ENCODE results near the gene ENAH. TPM values are rescaled to one million over a fixed set of nuclear protein-coding genes. Genes with fewer than 3 reads are reported as not detected.
A peak's percentile ranks its signal among the peaks of the same experiment; 100 is the strongest.
"Not testable (repeated sequence)": the region's sequence is repeated elsewhere in the genome, so short reads cannot be mapped to it uniquely, and the experiment has no call there.

ENAH gene
- total RNA-seq, 1 experiment from 2014 or later = 100 TPM

GRCh38 chr1:225511828-225512381 lies 141.0 kb downstream of the ENAH start:
- ChIA-PET POLR2A (no interaction called here), RAD21 (ENCODE audit: low non-redundant PET in 1 of 2, low total read pairs in 2 of 2, uncharacterized antibody in 2 of 2, unreplicated experiment in 2 of 2) (no interaction called here), CTCF (no interaction called here)
- Histone ChIP-seq H3K36me3 (ENCODE audit: control insufficient read depth in 1 of 2, insufficient read depth in 2 of 2, low read length in 2 of 2) (peaks cover 0 to 3% of the 10 kb centered on the region in 2 experiments; a peak in 1 of 4 replicates), H3K27me3 (ENCODE audit: insufficient read depth, low read length) (no peaks in the 10 kb centered on the region), H4K20me1 (ENCODE audit: insufficient read depth) (no peaks in the 10 kb centered on the region), H3K4me2 (ENCODE audit: low read length) (no peak overlapping the region), H3K9ac (ENCODE audit: low read length) (no peak overlapping the region), H3K79me2 (ENCODE audit: insufficient read depth, low read length) (no peaks in the 10 kb centered on the region), H3K9me2 (ENCODE audit: insufficient read depth) (no peaks in the 10 kb centered on the region), H3K4me1 (ENCODE audit: control insufficient read depth in 1 of 2, insufficient read depth in 2 of 2, low read length in 2 of 2) (peaks cover 28 to 37% of the 10 kb centered on the region in 2 experiments), H3K4me3 (replicated peaks in 1 of 2; ENCODE audit: low read depth in 1 of 2, low read length in 2 of 2) (no peak overlapping the region), H3K9me3 (ENCODE audit: control insufficient read depth in 1 of 2, insufficient read depth in 1 of 2, low read depth in 1 of 2, low read length in 2 of 2) (no peaks in the 10 kb centered on the region), H2AFZ (ENCODE audit: low read depth, low read length, poor library complexity, severe bottlenecking) (no peak overlapping the region), H3K27ac (ENCODE audit: low read depth, low read length) (no peak overlapping the region)
- intact Hi-C loops (cut with micrococcal nuclease) = no loop called here
- ATAC-seq (no peak), DNase-seq (ENCODE audit: low read depth, low spot score) (no peak)
- no TSS peak for BruUV-seq (replicated peaks)
- TF ChIP-seq YY1 (IDR thresholded peaks at IDR 0.05; ENCODE audit: extremely low read depth, insufficient replicate concordance, low read depth, low read length) = no peak

GRCh38 chr1:225510740-225511139 lies 142.2 kb downstream of the ENAH start:
- H3K9ac ChIP-seq (ENCODE audit: low read length); H3K27ac ChIP-seq (ENCODE audit: low read depth, low read length); BruUV-seq (replicated peaks); POLR2A ChIA-PET; ATAC-seq; intact Hi-C loops (cut with micrococcal nuclease); H3K36me3 ChIP-seq (ENCODE audit: control insufficient read depth in 1 of 2, insufficient read depth in 2 of 2, low read length in 2 of 2); H3K9me2 ChIP-seq (ENCODE audit: insufficient read depth); RAD21 ChIA-PET (ENCODE audit: low non-redundant PET in 1 of 2, low total read pairs in 2 of 2, uncharacterized antibody in 2 of 2, unreplicated experiment in 2 of 2); H3K79me2 ChIP-seq (ENCODE audit: insufficient read depth, low read length); H4K20me1 ChIP-seq (ENCODE audit: insufficient read depth); H3K9me3 ChIP-seq (ENCODE audit: control insufficient read depth in 1 of 2, insufficient read depth in 1 of 2, low read depth in 1 of 2, low read length in 2 of 2); H3K4me3 ChIP-seq (replicated peaks in 1 of 2; ENCODE audit: low read depth in 1 of 2, low read length in 2 of 2); CTCF ChIA-PET; DNase-seq (ENCODE audit: low read depth, low spot score); H3K27me3 ChIP-seq (ENCODE audit: insufficient read depth, low read length); H2AFZ ChIP-seq (ENCODE audit: low read depth, low read length, poor library complexity, severe bottlenecking): not testable (repeated sequence)
- peak overlapping the region; percentile 55 for H3K4me2 ChIP-seq (ENCODE audit: low read length)
- H3K4me1 ChIP-seq (ENCODE audit: control insufficient read depth in 1 of 2, insufficient read depth in 2 of 2, low read length in 2 of 2) = peaks cover 28 to 37% of the 10 kb centered on the region in 2 experiments

- Histone ChIP-seq H3K9me3 (ENCODE audit: control insufficient read depth in 1 of 2, insufficient read depth in 1 of 2, low read depth in 1 of 2, low read length in 2 of 2) (no peaks in the 10 kb centered on the region), H3K9me2 (ENCODE audit: insufficient read depth) (no peaks in the 10 kb centered on the region), H3K9ac (ENCODE audit: low read length) (no peak overlapping the region), H2AFZ (ENCODE audit: low read depth, low read length, poor library complexity, severe bottlenecking) (no peak overlapping the region), H3K27me3 (ENCODE audit: insufficient read depth, low read length) (no peaks in the 10 kb centered on the region), H3K4me2 (ENCODE audit: low read length) (peak overlapping the region; percentile 55), H3K4me1 (ENCODE audit: control insufficient read depth in 1 of 2, insufficient read depth in 2 of 2, low read length in 2 of 2) (peaks cover 28 to 37% of the 10 kb centered on the region in 2 experiments), H3K79me2 (ENCODE audit: insufficient read depth, low read length) (no peaks in the 10 kb centered on the region), H3K36me3 (ENCODE audit: control insufficient read depth in 1 of 2, insufficient read depth in 2 of 2, low read length in 2 of 2) (peaks cover 3 to 7% of the 10 kb centered on the region in 2 experiments; a peak in 2 of 4 replicates), H3K27ac (ENCODE audit: low read depth, low read length) (peak overlapping the region; percentile 45; the same call in 1 of the 2 replicates), H3K4me3 (replicated peaks in 1 of 2; ENCODE audit: low read depth in 1 of 2, low read length in 2 of 2) (no peak overlapping the region), H4K20me1 (ENCODE audit: insufficient read depth) (no peaks in the 10 kb centered on the region)
- ChIA-PET CTCF (interaction anchor here (2.0 kb wide), 1 partner anchor 263 kb away, joined by 9 read pairs; no protein-coding TSS in a partner anchor), RAD21 (ENCODE audit: low non-redundant PET in 1 of 2, low total read pairs in 2 of 2, uncharacterized antibody in 2 of 2, unreplicated experiment in 2 of 2) (no interaction called here), POLR2A (interaction anchor here (1.9 to 2.1 kb wide), 2 partner anchors 13 to 268 kb away, joined by 6 to 7 read pairs; partner anchors contain the start of gene SRP9)
- intact Hi-C loops (cut with micrococcal nuclease) = no loop called here
- DNase-seq (ENCODE audit: low read depth, low spot score) (peak; percentile 65), ATAC-seq (peak; percentile 52)
- no TSS peak for BruUV-seq (replicated peaks)
- peak; percentile 91 for TF ChIP-seq CBX3 (IDR thresholded peaks at IDR 0.05; ENCODE audit: low read depth)
- peak; percentile 89 for TF ChIP-seq SP1 (IDR thresholded peaks at IDR 0.05; ENCODE audit: low read depth)
- TF ChIP-seq TCF7L2 (IDR thresholded peaks at IDR 0.05; ENCODE audit: borderline replicate concordance, extremely low read depth, insufficient read depth, insufficient read length) = no peak
- no peak for TF ChIP-seq EZH2 (IDR thresholded peaks at IDR 0.05)
- TF ChIP-seq MAX (IDR thresholded peaks at IDR 0.05) = peak; percentile 86
- no peak for TF ChIP-seq ZNF274 (IDR thresholded peaks at IDR 0.05; ENCODE audit: low read depth, low read length)
- peak; percentile 93 for TF ChIP-seq SIN3A (IDR thresholded peaks at IDR 0.05; ENCODE audit: low read depth)
- TF ChIP-seq REST (IDR thresholded peaks at IDR 0.05; ENCODE audit: low read depth) = no peak
- TF ChIP-seq ELF1 (IDR thresholded peaks at IDR 0.05; ENCODE audit: borderline replicate concordance, low read depth) = no peak
These were observed 143.2 kb downstream of the ENAH start for GRCh38 chr1:225509770-225510169.
